H1 (cell line): ENCODE measurements around the gene ILDR2. TPM values are rescaled to one million over a fixed set of nuclear protein-coding genes. Genes with fewer than 3 reads are reported as not detected.

ENCODE experiments used
- CTCF ChIA-PET: fragments of 300-600 bp; sonication (Branson Sonifier 250); formaldehyde crosslinking; loops from one replicate; lab custom pipeline; 2021; ENCODE audit not compliant: partially characterized antibody; lab: Charles Lee
- POLR2A ChIA-PET: fragments of 300-600 bp; sonication (Branson Sonifier 250); formaldehyde crosslinking; loops from one replicate; lab custom pipeline; 2021; ENCODE audit warnings: inconsistent platforms; ENCODE audit not compliant: partially characterized antibody; lab: Charles Lee
- DNase-seq, 2 experiments: peaks; one replicate each; pipeline versions ENCODE4 v3.0.0 to v3.0.0-alpha.2; 2010 to 2022; ENCODE audit warnings: low spot score in 2 of 2, low read depth in 1 of 2, mixed read lengths in 1 of 2
- FAIRE-seq: peaks from 2 replicates; lab custom pipeline; 2011; peaks lifted over from hg19 to GRCh38; lab: Jason Lieb, UNC
- H2AFZ ChIP-seq: 2 replicates; pipeline ENCODE4 v1.8.1; 2012; ENCODE audit warnings: low read length, inconsistent platforms
- H2AK5ac ChIP-seq: 2 replicates; pipeline ENCODE4 v1.6.1; 2013; ENCODE audit warnings: low read depth, low read length
- H2BK120ac ChIP-seq: replicated peaks from 2 replicates; pipeline ENCODE3; 2013; ENCODE audit warnings: low read depth, low read length, inconsistent platforms
- H2BK12ac ChIP-seq: 2 replicates; pipeline ENCODE4 v1.6.1; 2013; ENCODE audit warnings: low read depth, low read length
- H2BK15ac ChIP-seq: 2 replicates; pipeline ENCODE4 v1.6.1; 2013; ENCODE audit warnings: low read length
- H2BK20ac ChIP-seq: 2 replicates; pipeline ENCODE4 v1.6.1; 2013; ENCODE audit warnings: low read length
- H2BK5ac ChIP-seq: 2 replicates; pipeline ENCODE4 v1.6.1; 2013; ENCODE audit warnings: low read depth, low read length
- H3K14ac ChIP-seq: 2 replicates; pipeline ENCODE4 v1.6.1; 2013; ENCODE audit warnings: inconsistent platforms; ENCODE audit not compliant: insufficient read length
- H3K18ac ChIP-seq: 2 replicates; pipeline ENCODE4 v1.6.1; 2013; ENCODE audit warnings: low read length; ENCODE audit errors: extremely low read depth
- H3K23ac ChIP-seq: 2 replicates; pipeline ENCODE4 v1.6.1; 2013; ENCODE audit warnings: inconsistent platforms; ENCODE audit not compliant: insufficient read length
- H3K23me2 ChIP-seq: 2 replicates; pipeline ENCODE4 v1.6.1; 2013; ENCODE audit warnings: low read depth, low read length
- H3K27ac ChIP-seq: 2 replicates; pipeline ENCODE4 v1.6.1; 2011; ENCODE audit warnings: low read depth, low read length, inconsistent platforms
- H3K27me3 ChIP-seq, 4 experiments: replicated peaks in 1 of 4; 1 replicate in 1 of 4; 2 replicates in 3 of 4; pipeline versions ENCODE4 v1.6.1 to v1.8.1; 2011 to 2013; ENCODE audit warnings: low read length in 3 of 4, mild to moderate bottlenecking in 3 of 4, inconsistent platforms in 2 of 4, mixed read lengths in 2 of 4, moderate library complexity in 1 of 4; ENCODE audit not compliant: control insufficient read depth in 3 of 4, insufficient read depth in 3 of 4; ENCODE audit errors: extremely low read depth in 1 of 4
- H3K36me3 ChIP-seq, 4 experiments: 2 replicates each; pipeline versions ENCODE4 v1.6.1 to v1.8.1; 2011 to 2013; ENCODE audit warnings: mild to moderate bottlenecking in 4 of 4, low read length in 3 of 4, moderate library complexity in 2 of 4, control low read depth in 1 of 4, inconsistent platforms in 1 of 4; ENCODE audit not compliant: insufficient read depth in 4 of 4, control insufficient read depth in 2 of 4
- H3K4ac ChIP-seq: replicated peaks from 2 replicates; pipeline ENCODE3; 2013; ENCODE audit warnings: low read length, low read depth, mixed read lengths, inconsistent platforms; ENCODE audit not compliant: insufficient read length
- H3K4me1 ChIP-seq, 4 experiments: replicated peaks in 1 of 4; 1 replicate in 1 of 4; 2 replicates in 3 of 4; pipeline versions ENCODE4 v1.6.1 to v1.8.1; 2011 to 2013; ENCODE audit warnings: low read length in 3 of 4, inconsistent platforms in 2 of 4, mixed read lengths in 1 of 4; ENCODE audit not compliant: insufficient read depth in 4 of 4, control insufficient read depth in 3 of 4
- H3K4me2 ChIP-seq, 2 experiments: 2 replicates each; pipeline versions ENCODE4 v1.6.1 to v1.8.1; 2011 to 2013; ENCODE audit warnings: low read depth in 2 of 2, low read length in 2 of 2, control low read depth in 1 of 2, inconsistent platforms in 1 of 2, mild to moderate bottlenecking in 1 of 2; ENCODE audit not compliant: insufficient read depth in 1 of 2
- H3K4me3 ChIP-seq, 4 experiments: fragments of 200-600, 300-600 bp in 1 of 4; sonication (generic), shearing (Covaris generic), sonication (Bioruptor Twin) in 1 of 4; 2 replicates each; pipeline versions ENCODE4 v1.5.1 to v1.8.1; 2011 to 2016; ENCODE audit warnings: low read length in 4 of 4, low read depth in 3 of 4, control low read depth in 2 of 4, inconsistent platforms in 2 of 4, mild to moderate bottlenecking in 2 of 4, mixed read lengths in 1 of 4, moderate library complexity in 1 of 4; ENCODE audit not compliant: insufficient read depth in 2 of 4; ENCODE audit errors: extremely low read depth in 1 of 4
- H3K56ac ChIP-seq: replicated peaks from 2 replicates; pipeline ENCODE3; 2013; ENCODE audit warnings: low read depth, mild to moderate bottlenecking, mixed read lengths, low read length, inconsistent platforms; ENCODE audit not compliant: insufficient read length
- H3K79me1 ChIP-seq: 2 replicates; pipeline ENCODE4 v1.6.1; 2013; ENCODE audit warnings: low read depth, low read length, control low read depth
- H3K79me2 ChIP-seq, 2 experiments: 2 replicates each; pipeline versions ENCODE4 v1.6.1 to v1.8.1; 2012 to 2013; ENCODE audit warnings: low read length in 2 of 2, mild to moderate bottlenecking in 2 of 2, inconsistent platforms in 1 of 2; ENCODE audit not compliant: insufficient read depth in 2 of 2, control insufficient read depth in 1 of 2
- H3K9ac ChIP-seq, 4 experiments: replicated peaks in 1 of 4; 1 replicate in 1 of 4; 2 replicates in 3 of 4; pipeline versions ENCODE4 v1.6.1 to v1.8.1; 2011 to 2013; ENCODE audit warnings: low read depth in 3 of 4, low read length in 3 of 4, control low read depth in 2 of 4, mild to moderate bottlenecking in 2 of 4, moderate library complexity in 2 of 4, inconsistent platforms in 1 of 4; ENCODE audit errors: extremely low read depth in 1 of 4
- H3K9me3 ChIP-seq, 2 experiments: 2 replicates each; pipeline versions ENCODE4 v1.6.1 to v1.8.1; 2012 to 2013; ENCODE audit warnings: mild to moderate bottlenecking in 2 of 2, moderate library complexity in 2 of 2, control low read depth in 1 of 2, inconsistent platforms in 1 of 2, low read depth in 1 of 2, low read length in 1 of 2, mixed read lengths in 1 of 2; ENCODE audit not compliant: insufficient read depth in 2 of 2
- H4K20me1 ChIP-seq, 2 experiments: replicated peaks in 1 of 2; 2 replicates each; pipeline versions ENCODE3 to v1.8.1; 2011 to 2013; ENCODE audit warnings: inconsistent platforms in 2 of 2, low read length in 2 of 2, mild to moderate bottlenecking in 1 of 2; ENCODE audit not compliant: insufficient read depth in 2 of 2, control insufficient read depth in 1 of 2
- H4K5ac ChIP-seq: 2 replicates; pipeline ENCODE4 v1.6.1; 2013; ENCODE audit warnings: low read length, low read depth, mixed read lengths, inconsistent platforms; ENCODE audit not compliant: insufficient read length
- H4K8ac ChIP-seq: 2 replicates; pipeline ENCODE4 v1.8.0; 2013; ENCODE audit warnings: mild to moderate bottlenecking, moderate library complexity, low read length, inconsistent platforms; ENCODE audit not compliant: insufficient read depth; ENCODE audit errors: extremely low read depth
- H4K91ac ChIP-seq: replicated peaks from 2 replicates; pipeline ENCODE3; 2013; ENCODE audit warnings: low read length, mixed read lengths, inconsistent platforms; ENCODE audit not compliant: insufficient read length
- BRCA1 ChIP-seq: IDR thresholded peaks from 2 replicates; pipeline ENCODE4 v1.6.1; 2012; ENCODE audit warnings: low read depth, low read length, improper control_type of control experiment
- CBX8 ChIP-seq: fragments of 300-800, 300-1000 bp; sonication (generic); IDR thresholded peaks from 2 replicates; pipeline ENCODE4 v1.7.1; 2016; ENCODE audit warnings: low read depth, low read length, borderline replicate concordance
- CHD1 ChIP-seq: IDR thresholded peaks from 2 replicates; pipeline ENCODE4 v1.6.1; 2012; ENCODE audit warnings: low read depth, low read length, improper control_type of control experiment
- CHD2 ChIP-seq: IDR thresholded peaks from 2 replicates; pipeline ENCODE4 v1.6.1; 2012; ENCODE audit warnings: low read length, improper control_type of control experiment
- GTF2F1 ChIP-seq: IDR thresholded peaks from 2 replicates; pipeline ENCODE4 v1.6.1; 2012; ENCODE audit warnings: low read depth, low read length, improper control_type of control experiment, borderline replicate concordance
- KDM5A ChIP-seq: fragments of 200-600 bp; IDR thresholded peaks from 2 replicates; pipeline ENCODE4 v1.7.1; 2012; ENCODE audit warnings: mild to moderate bottlenecking, low read length, inconsistent platforms, mixed read lengths
- POLR2AphosphoS5 ChIP-seq: IDR thresholded peaks from 2 replicates; pipeline ENCODE4 v1.6.1; 2011; ENCODE audit warnings: low read depth, low read length
- SIN3A ChIP-seq, 2 experiments: IDR thresholded peaks in 1 of 2; conservative IDR thresholded peaks in 1 of 2; 2 replicates each; pipeline ENCODE4 v1.6.1; 2011 to 2012; ENCODE audit warnings: low read length in 2 of 2, improper control_type of control experiment in 1 of 2, low read depth in 1 of 2, mild to moderate bottlenecking in 1 of 2
- SIRT6 ChIP-seq: IDR thresholded peaks from one replicate; pipeline ENCODE4 v1.7.1; 2012; ENCODE audit warnings: low read length, inconsistent platforms
- SP2 ChIP-seq: IDR thresholded peaks from 2 replicates; pipeline ENCODE4 v1.6.1; 2012; ENCODE audit warnings: mild to moderate bottlenecking, low read length, inconsistent platforms
- TCF12 ChIP-seq: IDR thresholded peaks from 2 replicates; pipeline ENCODE4 v1.6.1; 2011; ENCODE audit warnings: low read depth, mild to moderate bottlenecking, low read length
- TEAD4 ChIP-seq: IDR thresholded peaks from 2 replicates; pipeline ENCODE4 v1.6.1; 2012; ENCODE audit warnings: low read depth, low read length, inconsistent platforms, mixed read lengths
- USF2 ChIP-seq: IDR thresholded peaks from 2 replicates; pipeline ENCODE4 v1.6.1; 2011; ENCODE audit warnings: low read length, improper control_type of control experiment
- ZNF274 ChIP-seq: IDR thresholded peaks from 2 replicates; pipeline ENCODE4 v1.7.0; 2012; ENCODE audit warnings: low read length, borderline replicate concordance; ENCODE audit errors: extremely low read depth
- WGBS, 2 experiments: shearing (Covaris generic) in 1 of 2; methylation state at CpG; one replicate each; pipeline versions ENCODE4 v1.1.6 to v1.1.7; 2013 to 2015; ENCODE audit warnings: low lambda C conversion rate in 2 of 2, mixed read lengths in 2 of 2, inconsistent platforms in 1 of 2, low coverage in 1 of 2, missing lambda C conversion rate in 1 of 2; ENCODE audit not compliant: insufficient replicate concordance in 2 of 2, insufficient coverage in 1 of 2, insufficient read length in 1 of 2; ENCODE audit errors: extremely low coverage in 1 of 2, missing lambda C conversion rate in 1 of 2; 5-methylcytosine and 5-hydroxymethylcytosine counted together
- polyA plus RNA-seq, 7 experiments: library from polyadenylated mRNA; depleted of rRNA in 3 of 7; stranded (reverse) in 5 of 7; unstranded in 2 of 7; fragments of >200 nt in 5 of 7; fragments of 200-250 nt in 2 of 7; gene quantifications; 1 replicate in 5 of 7; 2 replicates in 1 of 7; 4 replicates in 1 of 7; pipeline versions ENCODE4 v1.2.1 to v1.2.3, GENCODE V29; 2011 to 2013; ENCODE audit warnings: missing spikeins in 2 of 7, mixed read lengths in 2 of 7
- total RNA-seq: library from RNA; stranded (reverse); fragmentation: NEBNext Ultra II Directional; extraction: Animal tissue kit (Norgen Biotek cat#: 25700); gene quantifications from 2 replicates; pipeline ENCODE4 v1.2.1, GENCODE V29; 2021

ILDR2 gene
- total and polyA plus RNA-seq, 2 of the 8 experiments (the other 6 are each of a cell fraction or from before 2014, with no cell fraction given), result 0.85 to 0.86 TPM

- CTCF ChIA-PET, result interaction anchor here (0.7 to 23.8 kb wide), 7 partner anchors 11 to 220 kb away, joined by 3 to 874 read pairs (median 4); no protein-coding TSS in a partner anchor
Observed at GRCh38 chr1:166905136-166905535, 70.2 kb downstream of the ILDR2 start.

More at GRCh38 chr1:166905136-166905535, 70.2 kb downstream of the ILDR2 start:
- H3K79me2 ChIP-seq, result no peaks in the 10 kb centered on the region
- H2BK120ac ChIP-seq, result no peak overlapping the region
- no peak overlapping the region for H2BK12ac ChIP-seq
- H2AK5ac ChIP-seq, result no peak overlapping the region
- no peaks in the 10 kb centered on the region for H4K20me1 ChIP-seq
- no peaks in the 10 kb centered on the region for H3K23me2 ChIP-seq
- no peaks in the 10 kb centered on the region for H3K9me3 ChIP-seq
- H3K36me3 ChIP-seq, result no peaks in the 10 kb centered on the region
- H2BK5ac ChIP-seq, result no peak overlapping the region
- H3K27ac ChIP-seq, result no peak overlapping the region
- no peaks in the 10 kb centered on the region for H3K79me1 ChIP-seq
- H3K23ac ChIP-seq, result no peak overlapping the region
- no peaks in the 10 kb centered on the region; a peak in 1 of 7 replicates for H3K4me1 ChIP-seq
- no peak overlapping the region for H4K91ac ChIP-seq
- H3K56ac ChIP-seq, result no peak overlapping the region
- H2BK15ac ChIP-seq, result no peak overlapping the region
- H4K5ac ChIP-seq, result no peak overlapping the region
- H3K27me3 ChIP-seq, result no peaks in the 10 kb centered on the region; a peak in 1 of 7 replicates
- no peak for DNase-seq
- no peak for TF ChIP-seq CBX8
- no peak for TF ChIP-seq CHD2
- TF ChIP-seq CHD1, result no peak
- no peak for TF ChIP-seq SIN3A (conservative IDR thresholded peaks at IDR 0.05 in 1 of 2, IDR thresholded peaks at IDR 0.05 in 1 of 2; ENCODE audit: low read depth in 1 of 2, low read length in 2 of 2)
- TF ChIP-seq BRCA1, result no peak
- no peak for TF ChIP-seq TCF12
- no peak for TF ChIP-seq GTF2F1
- TF ChIP-seq ZNF274, result no peak
- TF ChIP-seq USF2, result no peak
- no peak for TF ChIP-seq SP2
- TF ChIP-seq TEAD4, result no peak
- TF ChIP-seq POLR2AphosphoS5, result no peak
- TF ChIP-seq KDM5A, result no peak
- no peak for TF ChIP-seq SIRT6
- no peak overlapping the region for H3K18ac ChIP-seq
- H3K4me3 ChIP-seq, result no peak overlapping the region
- H2BK20ac ChIP-seq, result no peak overlapping the region
- POLR2A ChIA-PET, result interaction anchor here (1.1 to 1.6 kb wide), 2 partner anchors 29 to 315 kb away, joined by 3 to 4 read pairs; partner anchors contain the start of gene TADA1
- no peak overlapping the region for H3K14ac ChIP-seq
- no peak overlapping the region for H2AFZ ChIP-seq
- 78 to 100% methylated on average over 1 to 2 of the region's 2 CpGs for WGBS, 2 experiments
- H3K9ac ChIP-seq, result no peak overlapping the region
- H4K8ac ChIP-seq, result no peak overlapping the region
- no peak overlapping the region for H3K4ac ChIP-seq
- FAIRE-seq, result no peak
- no peak overlapping the region for H3K4me2 ChIP-seq
